Activated T-cell treated with anti-CD3 and anti-CD28 coated beads for 24 hours (primary cell): ENCODE data around the gene CISD2.
"Not testable (repeated sequence)": the region's sequence is repeated elsewhere in the genome, so short reads cannot be mapped to it uniquely, and the experiment has no call there.

ENCODE experiments used
- DNase-seq: peaks from one replicate; pipeline ENCODE4 v3.0.0-alpha.2; 2020; ENCODE audit warnings: low read depth

The CISD2 gene

GRCh38 chr4:102918859-102919258 lies 50.1 kb downstream of the CISD2 start:
- no peak for DNase-seq

GRCh38 chr4:102919697-102920096 lies 50.9 kb downstream of the CISD2 start:
- not testable (repeated sequence) for DNase-seq

DNA sequence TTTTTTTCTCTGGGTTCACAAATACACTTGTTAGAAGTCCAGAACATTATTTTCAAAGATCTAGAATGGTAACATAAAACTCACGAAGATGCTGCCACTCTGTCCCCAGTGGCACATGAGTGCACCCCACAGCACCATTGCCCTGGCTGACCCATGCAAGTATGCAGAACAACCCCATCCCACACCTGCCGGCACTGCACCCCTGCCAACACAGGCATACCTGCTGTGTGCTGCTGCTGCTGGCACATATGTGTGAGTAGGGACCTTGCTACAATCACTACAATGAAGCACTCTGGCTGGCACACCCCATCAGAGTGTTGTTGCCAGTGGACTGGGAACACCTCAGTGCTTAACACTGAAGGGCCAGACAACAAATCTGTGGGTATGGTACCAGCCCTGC lies 66.9 kb downstream of the CISD2 start:
- DNase-seq, result no peak

DNA sequence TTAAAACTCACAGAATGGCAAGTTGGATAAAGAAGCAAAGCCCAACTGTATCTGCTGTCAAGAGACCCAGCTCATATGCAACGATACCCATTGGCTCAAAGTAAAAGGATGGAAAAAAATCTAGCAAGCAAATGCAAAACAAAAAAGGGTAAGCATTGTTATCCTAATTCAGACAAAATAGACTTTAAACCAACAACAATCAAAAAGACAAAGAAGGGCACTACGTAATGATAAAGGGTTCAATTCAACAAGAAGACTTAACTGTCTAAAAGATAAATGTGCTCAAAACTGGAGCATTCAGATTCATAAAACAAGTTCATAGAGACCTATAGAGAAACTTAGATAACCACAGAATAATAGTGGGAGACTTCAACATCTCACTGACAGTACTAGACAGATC lies 69.3 kb downstream of the CISD2 start:
- not testable (repeated sequence) for DNase-seq
